Forelimb muscle (tissue), 1 donor: ENCODE results near the gene ABCG2. TPM values are rescaled to one million over a fixed set of nuclear protein-coding genes. Genes with fewer than 3 reads are reported as not detected.

Experiments used
- DNase-seq: peaks from one replicate; pipeline ENCODE4 v3.0.0-alpha.2; 2013; ENCODE audit warnings: low read depth
- polyA plus RNA-seq: library from polyadenylated mRNA; unstranded; fragments of 120-200 nt; gene quantifications from one replicate; pipeline ENCODE4 v1.2.1, GENCODE V29; 2013; ENCODE audit not compliant: insufficient read length

Gene ABCG2
- 4.2 TPM for polyA plus RNA-seq

DNA sequence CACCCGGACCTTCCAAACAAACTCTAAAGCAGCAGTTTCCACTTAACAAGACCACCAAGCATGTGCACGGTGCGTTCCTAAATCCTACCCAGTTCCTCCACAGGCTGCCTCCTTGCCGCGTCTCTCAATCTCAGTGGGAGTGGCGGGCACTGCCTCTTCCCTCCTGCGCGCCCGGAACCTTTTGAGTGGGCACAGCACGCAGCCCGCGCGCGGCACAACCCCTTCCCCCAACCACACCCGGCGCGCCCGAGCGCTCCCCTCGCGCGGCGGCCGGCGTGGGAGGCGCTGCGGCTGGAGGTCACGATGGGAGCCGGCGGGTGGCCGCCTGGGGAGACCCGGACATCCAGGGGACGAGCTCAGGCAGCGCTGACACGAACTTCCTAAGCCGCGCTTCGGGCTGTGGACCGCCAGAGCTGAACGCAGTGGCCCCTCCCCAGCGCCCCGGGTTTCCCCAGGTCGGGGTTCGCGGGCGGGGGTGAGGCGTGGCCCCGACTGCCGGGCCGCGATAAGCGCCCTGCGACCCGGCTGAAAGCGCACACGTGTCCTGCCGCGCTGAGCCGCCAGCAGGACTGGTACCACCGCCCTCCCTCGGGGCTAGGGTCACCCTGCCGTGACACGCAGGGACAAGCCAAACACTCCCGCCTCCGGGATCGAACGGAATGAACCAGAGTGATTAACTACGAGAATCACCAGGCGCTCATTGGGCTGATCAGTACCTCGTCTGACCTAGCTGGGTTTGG lies at the start of gene ABCG2:
TSS of gene ABCG2 (minus strand) at position 151 of the 740 bp plus-strand sequence. CDS start 18,644 bp downstream, outside the sequence.
- DNase-seq = no peak

DNA sequence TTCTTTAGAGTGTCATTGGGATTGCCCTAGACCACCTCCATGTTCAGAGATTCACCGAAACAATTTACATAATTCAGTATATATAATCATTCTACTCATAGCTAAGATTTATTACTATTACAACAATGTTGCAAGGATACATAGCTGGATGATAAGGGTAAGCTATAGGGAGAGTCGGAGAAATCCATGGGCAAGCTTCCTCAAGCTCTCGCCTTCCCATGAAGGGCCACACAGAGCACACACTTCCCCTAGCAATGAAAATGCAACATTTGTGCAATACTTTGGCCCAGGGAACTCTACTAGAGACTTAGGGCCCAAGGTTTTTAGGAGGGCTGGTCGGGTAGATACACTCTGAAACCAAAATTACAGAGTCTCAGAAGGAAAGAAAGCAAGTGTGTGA lies 49.7 kb upstream of the ABCG2 start:
- no peak for DNase-seq

DNA sequence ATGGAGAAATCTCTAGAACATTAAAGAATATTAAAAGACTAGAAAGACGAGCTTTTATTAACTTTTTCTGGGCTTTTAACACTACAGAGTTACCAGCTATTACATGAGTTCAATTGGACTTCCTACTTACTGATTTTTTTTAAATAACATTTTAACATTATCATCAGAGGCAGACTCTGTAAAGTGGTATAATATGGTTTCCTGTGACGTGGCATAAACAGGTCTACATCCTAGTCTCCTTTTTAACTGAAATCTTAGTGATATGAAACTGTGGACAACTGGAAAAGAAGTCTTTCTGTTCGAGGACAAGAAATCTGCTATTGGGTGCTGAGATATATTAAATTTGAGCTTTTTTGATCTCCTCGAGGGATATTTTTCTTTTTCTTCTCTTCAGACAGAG lies 48.7 kb upstream of the ABCG2 start:
- DNase-seq = no peak

- no peak for DNase-seq
Measured at GRCh38 chr4:88204882-88205281, 46.4 kb upstream of the ABCG2 start.

DNA sequence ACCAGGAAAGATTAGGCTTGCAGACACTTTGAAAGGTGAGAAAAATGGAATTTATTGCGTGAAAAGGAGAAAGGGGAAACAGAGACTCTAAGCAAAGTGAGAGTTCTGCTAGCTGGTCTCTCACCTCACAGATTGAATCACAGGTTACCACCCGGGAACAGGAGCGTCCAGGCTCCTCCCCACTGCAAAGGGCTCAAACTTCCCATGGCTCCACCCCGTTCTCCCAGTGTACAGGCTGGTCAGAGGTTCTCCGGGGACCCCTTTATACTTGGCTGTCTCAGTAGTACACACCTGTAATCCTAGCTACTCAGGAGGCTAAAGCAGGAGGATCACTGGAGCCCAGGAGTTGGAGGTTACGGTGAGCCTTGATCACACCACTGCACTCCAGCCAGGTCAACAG lies 44.0 kb upstream of the ABCG2 start:
- no peak for DNase-seq

GRCh38 chr4:88200186-88200585 lies 41.7 kb upstream of the ABCG2 start:
- no peak for DNase-seq

DNA sequence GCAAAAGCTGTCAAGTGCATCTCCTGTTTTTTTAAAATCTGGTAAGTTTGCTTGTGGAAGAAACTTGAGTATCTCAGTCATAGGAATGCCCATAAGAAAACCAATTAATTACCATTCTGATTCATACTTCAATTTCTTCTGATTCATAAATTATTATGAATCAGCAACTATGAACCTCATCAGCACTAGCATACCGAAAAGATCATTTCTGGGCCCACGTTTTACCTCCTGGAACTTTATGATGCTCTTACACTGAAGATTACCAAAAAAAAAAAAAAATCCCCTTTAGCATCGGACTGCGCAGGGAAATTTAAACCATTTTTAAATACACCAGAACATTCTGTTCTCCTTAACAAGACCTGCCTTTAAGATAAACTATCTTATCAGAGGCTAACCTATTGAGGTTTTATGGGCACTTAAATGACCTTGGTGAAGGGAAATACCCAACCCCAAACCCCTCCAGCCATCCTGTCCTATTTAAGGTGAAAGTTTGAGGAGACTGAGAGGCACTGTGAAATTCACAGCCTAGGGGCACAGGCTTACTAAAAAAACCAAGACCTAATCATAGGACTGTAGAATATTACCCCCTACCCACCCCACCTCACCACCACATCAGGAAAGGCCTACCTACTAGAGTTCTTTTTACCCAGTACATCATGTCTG lies 38.2 kb upstream of the ABCG2 start:
- no peak for DNase-seq

DNA sequence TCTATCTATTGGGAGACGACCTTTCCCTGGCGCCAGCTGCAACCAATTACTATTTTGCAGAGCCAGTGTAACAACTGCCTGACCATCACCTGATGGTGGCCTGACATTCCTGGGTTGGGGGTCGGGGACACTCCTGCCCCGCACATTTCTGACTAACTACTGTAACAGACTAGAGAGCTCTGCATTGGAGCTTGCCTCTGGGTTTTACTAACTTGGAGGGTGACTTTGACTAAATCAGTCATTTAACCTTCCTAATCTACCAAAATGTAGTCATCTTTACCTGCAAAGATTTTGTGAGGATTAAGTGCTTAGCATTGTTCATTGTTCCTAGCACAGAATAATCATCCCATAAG lies 37.5 kb upstream of the ABCG2 start:
- no peak for DNase-seq

DNA sequence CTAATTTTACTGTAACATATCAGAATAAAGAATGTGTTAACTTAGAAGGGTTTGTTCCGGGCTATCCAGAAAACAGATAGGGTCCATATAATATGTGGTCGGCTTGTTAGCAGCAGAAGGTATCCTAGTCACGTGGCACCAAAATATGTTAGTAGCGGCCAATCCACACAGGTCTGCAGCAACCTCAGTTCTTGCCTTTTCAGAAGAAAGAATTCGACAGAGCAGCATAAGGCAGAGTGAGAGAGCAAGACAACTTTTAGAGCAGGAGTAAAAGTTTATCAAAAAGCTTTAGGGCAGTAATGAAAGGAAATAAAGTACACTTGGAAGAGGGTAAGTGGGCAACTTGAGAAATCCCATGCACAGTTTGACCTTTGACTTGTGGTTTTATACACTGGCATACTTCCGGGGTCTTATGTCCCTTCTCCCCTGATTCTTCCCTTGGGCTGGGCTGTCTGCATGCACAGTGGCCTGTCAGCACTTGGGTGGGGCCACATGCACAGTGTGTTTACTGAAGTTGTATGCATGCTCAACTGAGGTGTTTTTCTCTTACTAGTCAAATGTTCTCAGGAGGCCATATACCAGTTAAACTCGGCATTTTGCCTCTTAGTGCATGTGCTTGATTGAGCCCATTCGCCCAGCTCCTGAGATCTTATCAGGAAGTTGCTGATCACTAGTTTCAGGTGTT lies 37.0 kb upstream of the ABCG2 start:
- no peak for DNase-seq

DNA sequence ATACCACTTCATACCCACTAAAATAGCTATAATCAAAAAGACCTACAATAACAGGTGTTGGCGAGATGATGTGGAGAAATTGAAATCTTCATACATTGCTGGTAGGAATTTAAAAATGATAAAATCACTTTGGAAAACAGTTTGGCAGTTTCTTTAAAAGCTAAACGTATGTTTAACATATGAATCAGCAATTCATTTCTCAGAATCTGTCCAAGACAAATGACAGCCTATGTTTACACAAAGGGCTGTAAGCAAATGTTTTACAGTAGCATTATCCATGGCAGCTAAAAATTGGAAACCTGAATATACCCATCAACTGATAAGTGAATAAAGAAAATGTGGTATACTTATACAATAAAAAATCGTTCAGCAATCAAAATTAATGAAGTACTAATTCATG lies 33.0 kb upstream of the ABCG2 start:
- no peak for DNase-seq

- no peak for DNase-seq
Measured at GRCh38 chr4:88189881-88190585, 31.6 kb upstream of the ABCG2 start.

- DNase-seq = no peak
Measured at GRCh38 chr4:88189418-88189738, 30.9 kb upstream of the ABCG2 start.

GRCh38 chr4:88188738-88189417 lies 30.4 kb upstream of the ABCG2 start:
- DNase-seq = no peak

- no peak for DNase-seq
Measured at GRCh38 chr4:88187766-88188165, 29.3 kb upstream of the ABCG2 start.

DNA sequence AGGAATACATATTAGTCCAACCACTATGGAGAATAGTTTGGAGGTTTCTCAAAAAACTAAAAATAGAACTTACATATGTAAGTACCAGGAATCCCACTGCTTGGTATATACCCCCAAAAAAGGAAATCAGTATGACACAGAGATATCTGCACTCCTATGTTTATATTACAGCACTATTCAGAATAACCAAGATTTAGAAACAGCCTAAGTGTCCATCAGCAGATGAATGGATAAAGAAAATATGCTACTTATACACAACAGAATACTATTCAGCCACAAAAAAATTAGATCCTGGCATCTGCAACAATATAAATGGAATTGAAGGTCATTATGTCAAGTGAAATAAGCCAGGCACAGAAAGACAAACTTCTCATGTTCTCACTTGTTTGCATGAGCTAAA lies 27.5 kb upstream of the ABCG2 start:
- DNase-seq = no peak

DNA sequence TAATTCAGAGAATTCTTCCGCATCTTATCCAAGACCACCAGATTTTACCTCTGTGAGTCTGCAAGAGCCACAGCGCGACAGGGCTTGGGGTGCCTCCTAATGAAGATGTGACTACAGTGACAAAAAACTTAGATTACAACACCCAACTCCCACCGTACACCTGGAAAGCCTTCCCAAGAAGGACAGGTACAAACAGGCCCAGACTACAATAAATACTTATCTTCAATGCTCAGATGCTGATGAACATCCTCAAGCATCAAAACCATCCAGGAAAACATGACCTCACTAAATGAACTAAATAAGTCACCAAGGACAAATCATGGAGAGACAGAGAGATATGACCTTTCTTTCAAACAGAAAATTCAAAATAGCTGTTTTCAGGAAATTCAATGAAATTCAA lies 20.8 kb upstream of the ABCG2 start:
- no peak for DNase-seq

DNA sequence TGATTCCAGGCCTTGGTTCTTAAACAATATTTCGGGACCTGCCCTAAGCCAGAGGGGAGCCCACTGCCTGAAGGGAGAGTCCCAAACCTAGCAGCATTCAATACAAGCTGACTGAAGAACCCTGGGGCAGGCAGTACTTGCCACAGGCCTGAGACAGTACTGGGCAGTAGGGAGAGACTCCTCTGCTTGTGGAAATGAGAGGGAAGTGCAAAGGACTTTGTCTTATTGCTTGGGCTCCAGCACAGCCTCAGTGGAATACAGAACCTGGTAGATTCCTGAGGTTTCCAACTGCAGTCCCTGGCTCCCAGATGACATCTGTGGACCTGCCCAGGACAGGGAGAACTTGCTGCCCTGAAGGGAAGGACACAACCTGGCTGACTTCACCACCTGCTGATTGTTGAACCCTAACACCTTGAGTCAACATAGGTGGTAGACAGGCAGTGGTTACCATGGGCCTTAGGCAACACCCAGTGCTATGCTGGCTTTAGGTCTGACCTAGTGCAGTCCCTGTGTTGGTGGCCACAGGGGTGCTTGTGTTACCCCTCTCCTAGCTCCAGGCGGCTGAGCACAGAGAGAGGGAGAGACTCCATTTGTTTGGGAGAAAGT lies 20.3 kb upstream of the ABCG2 start:
- no peak for DNase-seq

GRCh38 chr4:88177983-88178625 lies 19.7 kb upstream of the ABCG2 start:
- no peak for DNase-seq

DNA sequence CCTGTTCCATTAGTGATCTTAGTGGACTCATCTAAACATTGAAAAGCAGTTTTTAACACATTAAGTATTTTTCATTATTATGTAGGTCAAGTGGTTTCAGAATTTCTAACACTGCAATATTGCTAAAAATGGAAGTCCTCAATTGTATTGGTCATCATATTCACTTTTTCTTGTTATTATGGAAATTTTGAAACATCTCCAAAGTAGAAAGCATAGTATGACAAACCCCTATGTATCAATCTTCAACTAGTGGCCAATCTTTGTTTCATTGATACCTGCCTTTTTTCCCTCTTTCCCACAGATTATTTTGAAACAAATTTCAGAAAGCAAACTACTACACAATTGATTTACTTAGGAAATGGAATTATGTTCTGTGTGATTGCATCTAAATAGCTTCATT lies 14.5 kb upstream of the ABCG2 start:
- no peak for DNase-seq

GRCh38 chr4:88171206-88171605 lies 12.8 kb upstream of the ABCG2 start:
- DNase-seq = no peak

DNA sequence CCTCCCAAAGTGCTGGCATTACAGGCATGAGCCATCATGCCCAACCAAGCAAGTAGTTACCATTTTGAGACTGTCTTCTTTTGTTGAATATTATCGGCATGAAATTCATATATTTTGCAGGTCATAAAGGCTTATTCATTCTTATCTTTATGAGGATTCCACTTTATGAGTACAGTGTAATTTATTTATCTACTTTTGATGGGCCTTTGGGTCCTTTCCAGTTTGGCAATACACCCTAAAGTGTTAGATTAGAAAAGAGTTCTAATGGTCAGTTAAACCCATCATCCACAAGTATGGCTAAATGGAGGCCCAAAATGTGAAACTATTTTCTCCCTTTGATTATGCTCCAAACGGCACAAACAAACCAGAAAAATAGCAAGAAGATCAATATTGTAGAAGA lies 10.9 kb upstream of the ABCG2 start:
- DNase-seq = no peak
